K562 (cell line): ENCODE measurements around the gene CLEC18A. TPM values are rescaled to one million over a fixed set of nuclear protein-coding genes. Genes with fewer than 3 reads are reported as not detected.

Source experiments
- ATAC-seq: fragments of 200-7000 bp; cut with Tn5 transposase; 3 replicates; pipeline ENCODE4 v1.9.1; 2020; ENCODE audit warnings: moderate library complexity
- BruUV-seq: library from RNA; stranded (reverse); fragments of 400-500 nt; replicated peaks from 2 replicates; lab custom pipeline; 2021; lab: Mats Ljungman, UMichigan
- CTCF ChIA-PET: fragments of 300-600 bp; formaldehyde crosslinking; extraction: SDS; loops from one replicate; lab custom pipeline; 2021; ENCODE audit warnings: low intra/inter-chr PET ratio; lab: Yijun Ruan, JAX
- POLR2A ChIA-PET: fragments of 300-600, 350-650 bp; sonication (Branson Sonifier 250); formaldehyde crosslinking; extraction: SDS; loops from one replicate; lab custom pipeline; 2021; ENCODE audit warnings: antibody characterized with exemption, inconsistent platforms; lab: Yijun Ruan, JAX
- DNase-seq, 4 experiments: peaks; one replicate each; pipeline versions ENCODE4 v3.0.0 to v3.0.0-alpha.2; 2011 to 2018; ENCODE audit warnings: low spot score in 3 of 4, mixed read lengths in 3 of 4; ENCODE audit errors: extremely low read depth in 1 of 4
- FAIRE-seq: peaks from 2 replicates; lab custom pipeline; 2011; peaks lifted over from hg19 to GRCh38; lab: Jason Lieb, UNC
- H2AFZ ChIP-seq: 2 replicates; pipeline ENCODE4 v1.6.0; 2011; ENCODE audit warnings: low read depth, low read length, control low read depth, inconsistent platforms
- H3K27ac ChIP-seq: fragments of 200-600 bp; 3 replicates; pipeline ENCODE4 v1.8.0; 2011; ENCODE audit warnings: low read depth, mild to moderate bottlenecking, control low read depth, inconsistent platforms, low read length, moderate library complexity, mixed read lengths; ENCODE audit errors: extremely low read depth
- H3K27me3 ChIP-seq, 2 experiments: fragments of 300-600 bp in 1 of 2; 2 replicates in 1 of 2; 3 replicates in 1 of 2; pipeline versions ENCODE4 v1.6.0 to v1.8.0; 2011; ENCODE audit warnings: inconsistent platforms in 2 of 2, low read length in 2 of 2, mild to moderate bottlenecking in 1 of 2, mixed read lengths in 1 of 2, moderate library complexity in 1 of 2; ENCODE audit not compliant: control insufficient read depth in 2 of 2, insufficient read depth in 2 of 2
- H3K36me3 ChIP-seq: fragments of 300-600 bp; 3 replicates; pipeline ENCODE4 v1.8.0; 2011; ENCODE audit warnings: mild to moderate bottlenecking, low read length, inconsistent platforms; ENCODE audit not compliant: control insufficient read depth, insufficient read depth
- H3K4me1 ChIP-seq, 2 experiments: fragments of 200-600 bp in 1 of 2; replicated peaks in 1 of 2; 2 replicates in 1 of 2; 3 replicates in 1 of 2; pipeline versions ENCODE4 v1.5.1 to v1.8.0; 2011; ENCODE audit warnings: inconsistent platforms in 2 of 2, low read length in 2 of 2, mild to moderate bottlenecking in 1 of 2, mixed read lengths in 1 of 2, moderate library complexity in 1 of 2; ENCODE audit not compliant: control insufficient read depth in 2 of 2, insufficient read depth in 2 of 2
- H3K4me2 ChIP-seq: 2 replicates; pipeline ENCODE4 v1.6.1; 2011; ENCODE audit warnings: low read length, control low read depth, inconsistent platforms, mixed read lengths; ENCODE audit not compliant: insufficient read depth
- H3K4me3 ChIP-seq: fragments of 200-600 bp; sonication (generic), shearing (Covaris generic); 2 replicates; pipeline ENCODE4 v1.5.1; 2016; ENCODE audit warnings: control low read depth, inconsistent platforms
- H3K79me2 ChIP-seq: fragments of 200-600 bp; 3 replicates; pipeline ENCODE4 v1.8.0; 2011; ENCODE audit warnings: low read length, inconsistent platforms; ENCODE audit not compliant: control insufficient read depth, insufficient read depth
- H3K9ac ChIP-seq, 2 experiments: 2 replicates each; pipeline versions ENCODE4 v1.6.0 to v1.6.1; 2011; ENCODE audit warnings: low read depth in 2 of 2, low read length in 2 of 2, control low read depth in 1 of 2, inconsistent platforms in 1 of 2, mild to moderate bottlenecking in 1 of 2, mixed read lengths in 1 of 2; ENCODE audit not compliant: insufficient read depth in 1 of 2
- H3K9me1 ChIP-seq: one replicate; pipeline ENCODE4 v1.6.0; 2011; ENCODE audit warnings: inconsistent platforms, mild to moderate bottlenecking, low read length, moderate library complexity; ENCODE audit not compliant: control insufficient read depth, insufficient read depth
- H3K9me3 ChIP-seq: replicated peaks from 2 replicates; pipeline ENCODE4 v1.5.1; 2011; ENCODE audit warnings: low read depth, low read length, inconsistent platforms; ENCODE audit not compliant: control insufficient read depth, insufficient read depth
- H4K20me1 ChIP-seq: replicated peaks from 2 replicates; pipeline ENCODE4 v1.6.1; 2011; ENCODE audit warnings: low read length, inconsistent platforms, mixed read lengths; ENCODE audit not compliant: control insufficient read depth, insufficient read depth
- CBFA2T3 ChIP-seq: fragments of 450-650 bp; IDR thresholded peaks from 2 replicates; pipeline ENCODE4 v1.6.1; 2017
- KDM4B ChIP-seq, 2 experiments: fragments of 450-650 bp in 1 of 2; sonication (generic) in 1 of 2; IDR thresholded peaks; 2 replicates each; pipeline ENCODE4 v1.6.1; 2016 to 2017; ENCODE audit warnings: borderline replicate concordance in 2 of 2, antibody characterized with exemption in 1 of 2, low read depth in 1 of 2, mild to moderate bottlenecking in 1 of 2
- THRB ChIP-seq: fragments of 450-650 bp; formaldehyde crosslinking; conservative IDR thresholded peaks from 2 replicates; pipeline ENCODE4 v1.4.0; 2022; ENCODE audit warnings: mild to moderate bottlenecking, missing genetic modification characterization
- WGBS: fragments of 100-300 bp; shearing (Covaris generic); methylation state at CpG from one replicate; pipeline ENCODE4 v1.1.6; 2016; ENCODE audit warnings: low coverage, mixed read lengths; ENCODE audit not compliant: insufficient coverage; ENCODE audit errors: missing lambda C conversion rate; 5-methylcytosine and 5-hydroxymethylcytosine counted together
- in situ Hi-C: fragments of 300-500 bp; cut with MboI; formaldehyde crosslinking; loops from 4 replicates; pipeline ENCODE4 v1.15.0; 2018; ENCODE audit warnings: inconsistent platforms, mixed read lengths
- intact Hi-C: fragments of 100-400 bp; cut with micrococcal nuclease; formaldehyde crosslinking; loops from 2 replicates; pipeline ENCODE4 v1.14.2; 2022
- polyA plus RNA-seq, 8 experiments: library from polyadenylated mRNA; depleted of rRNA in 4 of 8; stranded (reverse) in 5 of 8; unstranded in 3 of 8; fragments of >200 nt; fragmentation: Nextera tagmentation in 2 of 8; fragmentation: Illumina TruSeq in 1 of 8; extraction: Ambion mirVana in 2 of 8; extraction: Trizol in 1 of 8; gene quantifications; 2 replicates each; pipeline versions ENCODE4 v1.2.1 to v1.2.3, GENCODE V29; 2011 to 2014; ENCODE audit warnings: inconsistent platforms in 1 of 8, missing spikeins in 1 of 8
- total RNA-seq, 7 experiments: library from RNA; depleted of rRNA in 6 of 7; stranded (reverse); fragments of >200 nt in 6 of 7; fragmentation: Illumina TruSeq in 2 of 7; extraction: Trizol in 2 of 7; gene quantifications; 2 replicates each; pipeline versions ENCODE4 v1.2.1 to v1.2.3, GENCODE V29; 2011 to 2021; ENCODE audit warnings: low replicate concordance in 1 of 7
- TF ChIP-seq, protein P1 (sequence below): fragments of 450-650 bp; IDR thresholded peaks from 2 replicates; pipeline ENCODE4 v1.6.1; 2016

CLEC18A gene
- total and polyA plus RNA-seq, 9 of the 15 experiments (the other 6 are each of a cell fraction or from before 2014, with no cell fraction given), result 0.08 to 0.33 (median 0.23) TPM; not detected in 2

DNA sequence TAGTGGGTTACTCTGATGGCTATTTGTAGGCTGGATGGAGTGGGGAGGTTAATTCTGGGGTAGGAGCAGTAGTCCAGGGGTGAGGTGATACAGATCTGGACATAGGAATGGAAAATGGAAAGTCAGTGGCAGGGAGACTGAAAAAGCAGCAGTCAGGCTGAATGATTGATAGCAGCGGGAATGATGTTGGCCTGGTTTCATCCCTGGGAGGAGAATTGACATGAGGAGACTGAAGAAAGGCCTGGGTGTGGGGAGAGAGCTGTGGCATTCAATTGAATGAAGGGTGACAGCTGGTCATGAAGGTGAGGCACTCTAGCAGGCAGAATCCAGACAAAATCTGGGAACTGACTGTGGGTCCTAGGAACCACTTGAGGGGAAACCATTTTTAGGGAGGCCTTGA, 34.7 kb upstream of the CLEC18A start:
- Histone ChIP-seq H3K9me1 (no peaks in the 10 kb centered on the region), H3K27me3 (no peaks in the 10 kb centered on the region), H3K9ac (no peak overlapping the region), H3K4me1 (no peaks in the 10 kb centered on the region), H3K27ac (no peak overlapping the region), H3K79me2 (no peaks in the 10 kb centered on the region), H3K9me3 (no peaks in the 10 kb centered on the region), H3K4me3 (no peak overlapping the region), H2AFZ (no peak overlapping the region), H3K36me3 (no peaks in the 10 kb centered on the region), H3K4me2 (no peak overlapping the region), H4K20me1 (no peaks in the 10 kb centered on the region)
- FAIRE-seq (no peak), ATAC-seq (no peak), DNase-seq (no peak)
- ChIA-PET CTCF (no interaction called here), POLR2A (interaction anchor here (1.2 kb wide), 1 partner anchor 21 kb away, joined by 4 read pairs; no protein-coding TSS in a partner anchor)
- intact Hi-C loops (no loop called here), in situ Hi-C loops (no loop called here)
- 60% methylated on average over 1 of the region's 1 CpG for WGBS
- BruUV-seq, result no TSS peak
- TF ChIP-seq, protein P1, sequence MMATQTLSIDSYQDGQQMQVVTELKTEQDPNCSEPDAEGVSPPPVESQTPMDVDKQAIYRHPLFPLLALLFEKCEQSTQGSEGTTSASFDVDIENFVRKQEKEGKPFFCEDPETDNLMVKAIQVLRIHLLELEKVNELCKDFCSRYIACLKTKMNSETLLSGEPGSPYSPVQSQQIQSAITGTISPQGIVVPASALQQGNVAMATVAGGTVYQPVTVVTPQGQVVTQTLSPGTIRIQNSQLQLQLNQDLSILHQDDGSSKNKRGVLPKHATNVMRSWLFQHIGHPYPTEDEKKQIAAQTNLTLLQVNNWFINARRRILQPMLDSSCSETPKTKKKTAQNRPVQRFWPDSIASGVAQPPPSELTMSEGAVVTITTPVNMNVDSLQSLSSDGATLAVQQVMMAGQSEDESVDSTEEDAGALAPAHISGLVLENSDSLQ, result peak; percentile 54
- no peak for TF ChIP-seq KDM4B (IDR thresholded peaks at IDR 0.05; ENCODE audit: borderline replicate concordance in 2 of 2, low read depth in 1 of 2)

GRCh38 chr16:69917311-69917710, 33.8 kb upstream of the CLEC18A start:
- FAIRE-seq, result no peak
- WGBS, result 80% methylated on average over 1 of the region's 1 CpG
- no peak for ATAC-seq
- no peaks in the 10 kb centered on the region for H3K27me3 ChIP-seq
- H3K9me3 ChIP-seq, result no peaks in the 10 kb centered on the region
- no TSS peak for BruUV-seq
- H3K79me2 ChIP-seq, result no peaks in the 10 kb centered on the region
- H2AFZ ChIP-seq, result no peak overlapping the region
- ChIA-PET CTCF (no interaction called here), POLR2A (interaction anchor here (0.6 to 1.4 kb wide), 4 partner anchors 13 to 605 kb away, joined by 3 to 5 read pairs (median 4); no protein-coding TSS in a partner anchor)
- no peak overlapping the region for H3K27ac ChIP-seq
- H4K20me1 ChIP-seq, result no peaks in the 10 kb centered on the region
- in situ Hi-C loops, result no loop called here
- DNase-seq, result no peak
- no peak for TF ChIP-seq THRB (CRISPR knock-in tag)
- no peak for TF ChIP-seq CBFA2T3
- intact Hi-C loops, result no loop called here
- no peak overlapping the region for H3K9ac ChIP-seq
- no peaks in the 10 kb centered on the region for H3K9me1 ChIP-seq
- no peak overlapping the region for H3K4me3 ChIP-seq
- H3K4me2 ChIP-seq, result no peak overlapping the region
- no peaks in the 10 kb centered on the region for H3K36me3 ChIP-seq
- H3K4me1 ChIP-seq, result no peaks in the 10 kb centered on the region
